HepG2 (cell line): ENCODE measurements around the gene TMEM107. TPM values are rescaled to one million over a fixed set of nuclear protein-coding genes. Genes with fewer than 3 reads are reported as not detected.

Source experiments
- DRAP1 ChIP-seq: IDR thresholded peaks from 2 replicates; pipeline ENCODE4 v1.6.1; 2016; ENCODE audit warnings: missing genetic modification reagents, missing compliant biosample characterization
- FOSL2 ChIP-seq: sonication (generic); formaldehyde crosslinking; IDR thresholded peaks from 2 replicates; pipeline ENCODE4 v1.4.0; 2020; ENCODE audit warnings: missing genetic modification reagents
- HMGA1 ChIP-seq: sonication (generic); formaldehyde crosslinking; conservative IDR thresholded peaks from 2 replicates; pipeline ENCODE4 v1.4.0; 2020; ENCODE audit warnings: missing genetic modification reagents
- HOXA3 ChIP-seq: sonication (generic); formaldehyde crosslinking; IDR thresholded peaks from 2 replicates; pipeline ENCODE4 v1.5.0; 2020; ENCODE audit warnings: missing genetic modification reagents
- MAF1 ChIP-seq: sonication (generic); formaldehyde crosslinking; IDR thresholded peaks from 2 replicates; pipeline ENCODE4 v1.5.0; 2020; ENCODE audit warnings: missing genetic modification reagents, borderline replicate concordance
- MAFG ChIP-seq: sonication (generic); formaldehyde crosslinking; IDR thresholded peaks from 2 replicates; pipeline ENCODE4 v1.5.1; 2020; ENCODE audit warnings: mild to moderate bottlenecking, missing genetic modification reagents
- MXD3 ChIP-seq: IDR thresholded peaks from 2 replicates; pipeline ENCODE4 v1.6.1; 2016; ENCODE audit warnings: mild to moderate bottlenecking, missing biosample characterization, missing genetic modification reagents
- MXD4 ChIP-seq: IDR thresholded peaks from 2 replicates; pipeline ENCODE4 v1.6.1; 2016; ENCODE audit warnings: mild to moderate bottlenecking, missing biosample characterization, missing genetic modification reagents
- MZF1 ChIP-seq: sonication (generic); formaldehyde crosslinking; IDR thresholded peaks from 2 replicates; pipeline ENCODE4 v1.8.1; 2023; ENCODE audit warnings: mild to moderate bottlenecking, missing genetic modification reagents, borderline replicate concordance
- RBM22 ChIP-seq: fragments of 200-400 bp; formaldehyde crosslinking; optimal IDR thresholded peaks from 2 replicates; pipeline ENCODE3; 2017; ENCODE audit warnings: mild to moderate bottlenecking, low read length, moderate library complexity
- SAFB2 ChIP-seq: sonication (generic); formaldehyde crosslinking; IDR thresholded peaks from 2 replicates; pipeline ENCODE4 v1.5.1; 2020; ENCODE audit warnings: missing genetic modification reagents, low read depth, mild to moderate bottlenecking, borderline replicate concordance
- TAF1 ChIP-seq: sonication (generic); formaldehyde crosslinking; IDR thresholded peaks from 2 replicates; pipeline ENCODE4 v1.4.0; 2020; ENCODE audit warnings: missing genetic modification reagents
- ZBTB1 ChIP-seq: sonication (generic); formaldehyde crosslinking; IDR thresholded peaks from 2 replicates; pipeline ENCODE4 v1.4.0; 2020; ENCODE audit warnings: missing genetic modification reagents, borderline replicate concordance
- ZC3H4 ChIP-seq: sonication (generic); formaldehyde crosslinking; IDR thresholded peaks from 2 replicates; pipeline ENCODE4 v1.4.0; 2020; ENCODE audit warnings: missing genetic modification reagents, borderline replicate concordance
- ZMYM3 ChIP-seq: sonication (generic); formaldehyde crosslinking; IDR thresholded peaks from 2 replicates; pipeline ENCODE4 v1.5.1; 2020; ENCODE audit warnings: mild to moderate bottlenecking, missing genetic modification reagents
- ZNF33A ChIP-seq: sonication (generic); formaldehyde crosslinking; IDR thresholded peaks from 2 replicates; pipeline ENCODE4 v1.5.1; 2020; ENCODE audit warnings: missing genetic modification reagents, mild to moderate bottlenecking, moderate library complexity, borderline replicate concordance
- ZNF460 ChIP-seq: sonication (generic); formaldehyde crosslinking; IDR thresholded peaks from 2 replicates; pipeline ENCODE4 v1.5.1; 2020; ENCODE audit warnings: missing genetic modification reagents, mild to moderate bottlenecking, borderline replicate concordance
- ZNF576 ChIP-seq: sonication (generic); formaldehyde crosslinking; IDR thresholded peaks from 2 replicates; pipeline ENCODE4 v1.4.0; 2020; ENCODE audit warnings: mild to moderate bottlenecking, missing genetic modification reagents
- ZNF597 ChIP-seq: sonication (generic); formaldehyde crosslinking; IDR thresholded peaks from 2 replicates; pipeline ENCODE4 v1.5.0; 2020; ENCODE audit warnings: missing genetic modification reagents
- ZNF841 ChIP-seq: sonication (generic); formaldehyde crosslinking; IDR thresholded peaks from 2 replicates; pipeline ENCODE4 v1.8.1; 2023; ENCODE audit warnings: missing genetic modification reagents, borderline replicate concordance
- polyA plus RNA-seq, 8 experiments: library from polyadenylated mRNA; depleted of rRNA in 3 of 8; stranded (reverse) in 7 of 8; unstranded in 1 of 8; fragments of >200 nt; fragmentation: Illumina TruSeq in 4 of 8; extraction: Trizol in 4 of 8; gene quantifications; 2 replicates each; pipeline versions ENCODE4 v1.2.1 to v1.2.3, GENCODE V29; 2011 to 2016; ENCODE audit warnings: low read depth in 4 of 8, missing spikeins in 1 of 8, mixed read lengths in 1 of 8; ENCODE audit not compliant: insufficient read depth in 1 of 8
- total RNA-seq, 5 experiments: library from RNA; depleted of rRNA; stranded (reverse); fragments of >200 nt; fragmentation: Illumina TruSeq; extraction: Trizol; gene quantifications; 2 replicates each; pipeline ENCODE4 v1.2.3, GENCODE V29; 2016; ENCODE audit warnings: low read depth in 1 of 5
- TF ChIP-seq, protein P1 (sequence below): sonication (generic); formaldehyde crosslinking; IDR thresholded peaks from 2 replicates; pipeline ENCODE4 v1.8.0; 2022; ENCODE audit warnings: missing genetic modification reagents, mild to moderate bottlenecking, moderate library complexity, borderline replicate concordance
- TF ChIP-seq, protein P2 (sequence below): sonication (generic); formaldehyde crosslinking; IDR thresholded peaks from 2 replicates; pipeline ENCODE4 v1.8.1; 2023; ENCODE audit warnings: mild to moderate bottlenecking, moderate library complexity, missing genetic modification reagents
- TF ChIP-seq, protein P3 (sequence below): IDR thresholded peaks from 2 replicates; pipeline ENCODE4 v1.6.1; 2012; ENCODE audit warnings: inconsistent platforms

The TMEM107 gene
- total and polyA plus RNA-seq, 2 of the 13 experiments (the other 11 are each of a cell fraction or from before 2014, with no cell fraction given) = 7.2 to 15.3 TPM

- TF ChIP-seq ZC3H4 (CRISPR knock-in tag) (peak; percentile 62; the same call in 1 of the 2 replicates), SAFB2 (peak; percentile 26; the same call in 1 of the 2 replicates), MXD3 (no peak; the same call in 1 of the 2 replicates), ZBTB1 (no peak), DRAP1 (CRISPR knock-in tag) (no peak), ZNF841 (no peak), MZF1 (CRISPR knock-in tag) (no peak), MXD4 (CRISPR knock-in tag) (no peak; the same call in 1 of the 2 replicates), ZNF460 (CRISPR knock-in tag) (no peak), FOSL2 (CRISPR knock-in tag) (no peak), MAFG (CRISPR knock-in tag) (no peak), ZNF576 (no peak), MAF1 (no peak), ZNF33A (CRISPR knock-in tag) (no peak), RBM22 (no peak), HOXA3 (CRISPR knock-in tag) (no peak), TAF1 (CRISPR knock-in tag) (no peak), ZMYM3 (0 out of 2 replicates have a peak, but pooled peaks have one; percentile 8), HMGA1 (no peak), ZNF597 (no peak)
- TF ChIP-seq, protein P1, sequence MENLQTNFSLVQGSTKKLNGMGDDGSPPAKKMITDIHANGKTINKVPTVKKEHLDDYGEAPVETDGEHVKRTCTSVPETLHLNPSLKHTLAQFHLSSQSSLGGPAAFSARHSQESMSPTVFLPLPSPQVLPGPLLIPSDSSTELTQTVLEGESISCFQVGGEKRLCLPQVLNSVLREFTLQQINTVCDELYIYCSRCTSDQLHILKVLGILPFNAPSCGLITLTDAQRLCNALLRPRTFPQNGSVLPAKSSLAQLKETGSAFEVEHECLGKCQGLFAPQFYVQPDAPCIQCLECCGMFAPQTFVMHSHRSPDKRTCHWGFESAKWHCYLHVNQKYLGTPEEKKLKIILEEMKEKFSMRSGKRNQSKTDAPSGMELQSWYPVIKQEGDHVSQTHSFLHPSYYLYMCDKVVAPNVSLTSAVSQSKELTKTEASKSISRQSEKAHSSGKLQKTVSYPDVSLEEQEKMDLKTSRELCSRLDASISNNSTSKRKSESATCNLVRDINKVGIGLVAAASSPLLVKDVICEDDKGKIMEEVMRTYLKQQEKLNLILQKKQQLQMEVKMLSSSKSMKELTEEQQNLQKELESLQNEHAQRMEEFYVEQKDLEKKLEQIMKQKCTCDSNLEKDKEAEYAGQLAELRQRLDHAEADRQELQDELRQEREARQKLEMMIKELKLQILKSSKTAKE = no peak; the same call in 1 of the 2 replicates
- TF ChIP-seq, protein P2, sequence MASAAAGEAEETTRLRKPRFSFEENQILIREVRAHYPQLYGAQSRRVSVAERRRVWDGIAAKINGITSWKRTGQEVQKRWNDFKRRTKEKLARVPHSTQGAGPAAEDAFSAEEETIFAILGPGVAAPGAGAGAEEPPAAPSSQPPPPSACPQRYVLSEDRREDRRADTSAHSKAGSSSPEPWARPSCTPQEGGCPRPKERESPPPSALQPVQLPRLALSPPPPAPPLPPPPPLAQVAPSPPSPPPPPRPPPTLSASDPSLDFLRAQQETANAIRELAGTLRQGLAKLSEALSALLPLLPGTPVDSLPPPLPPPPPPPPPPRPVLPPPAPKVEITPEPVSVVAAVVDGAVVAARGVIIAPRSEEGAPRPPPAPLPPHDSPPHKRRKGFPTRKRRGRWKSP (CRISPR knock-in tag) = peak; percentile 44; the same call in 1 of the 2 replicates
- TF ChIP-seq, protein P3, sequence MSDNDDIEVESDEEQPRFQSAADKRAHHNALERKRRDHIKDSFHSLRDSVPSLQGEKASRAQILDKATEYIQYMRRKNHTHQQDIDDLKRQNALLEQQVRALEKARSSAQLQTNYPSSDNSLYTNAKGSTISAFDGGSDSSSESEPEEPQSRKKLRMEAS = peak; percentile 80
These were observed 47.4 kb upstream of the TMEM107 start (continued) for GRCh38 chr17:8223356-8224126.
